Non-pigmented ciliary epithelial cell (primary cell): ENCODE data around the gene CFAP74.

Experiments used
- DNase-seq: peaks from one replicate; pipeline ENCODE4 v3.0.0-alpha.2; 2010; ENCODE audit warnings: low read depth

Gene CFAP74

DNA sequence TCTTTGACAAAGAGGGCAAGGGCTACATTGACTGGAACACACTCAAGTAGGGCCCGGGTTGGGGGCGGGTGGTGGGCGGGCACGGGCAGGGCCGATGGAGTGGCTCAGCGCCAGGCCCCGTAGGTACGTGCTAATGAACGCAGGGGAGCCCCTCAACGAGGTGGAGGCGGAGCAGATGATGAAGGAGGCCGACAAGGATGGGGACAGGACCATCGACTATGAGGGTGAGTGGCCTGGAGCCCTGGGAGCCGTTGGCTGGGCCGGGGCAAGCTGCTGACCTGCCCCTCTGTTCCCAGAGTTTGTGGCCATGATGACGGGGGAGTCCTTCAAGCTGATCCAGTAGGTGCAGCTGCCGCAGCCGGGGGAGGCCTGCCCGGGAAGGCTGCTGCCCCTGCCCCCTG, 86.7 kb downstream of the CFAP74 start:
- no peak for DNase-seq

DNA sequence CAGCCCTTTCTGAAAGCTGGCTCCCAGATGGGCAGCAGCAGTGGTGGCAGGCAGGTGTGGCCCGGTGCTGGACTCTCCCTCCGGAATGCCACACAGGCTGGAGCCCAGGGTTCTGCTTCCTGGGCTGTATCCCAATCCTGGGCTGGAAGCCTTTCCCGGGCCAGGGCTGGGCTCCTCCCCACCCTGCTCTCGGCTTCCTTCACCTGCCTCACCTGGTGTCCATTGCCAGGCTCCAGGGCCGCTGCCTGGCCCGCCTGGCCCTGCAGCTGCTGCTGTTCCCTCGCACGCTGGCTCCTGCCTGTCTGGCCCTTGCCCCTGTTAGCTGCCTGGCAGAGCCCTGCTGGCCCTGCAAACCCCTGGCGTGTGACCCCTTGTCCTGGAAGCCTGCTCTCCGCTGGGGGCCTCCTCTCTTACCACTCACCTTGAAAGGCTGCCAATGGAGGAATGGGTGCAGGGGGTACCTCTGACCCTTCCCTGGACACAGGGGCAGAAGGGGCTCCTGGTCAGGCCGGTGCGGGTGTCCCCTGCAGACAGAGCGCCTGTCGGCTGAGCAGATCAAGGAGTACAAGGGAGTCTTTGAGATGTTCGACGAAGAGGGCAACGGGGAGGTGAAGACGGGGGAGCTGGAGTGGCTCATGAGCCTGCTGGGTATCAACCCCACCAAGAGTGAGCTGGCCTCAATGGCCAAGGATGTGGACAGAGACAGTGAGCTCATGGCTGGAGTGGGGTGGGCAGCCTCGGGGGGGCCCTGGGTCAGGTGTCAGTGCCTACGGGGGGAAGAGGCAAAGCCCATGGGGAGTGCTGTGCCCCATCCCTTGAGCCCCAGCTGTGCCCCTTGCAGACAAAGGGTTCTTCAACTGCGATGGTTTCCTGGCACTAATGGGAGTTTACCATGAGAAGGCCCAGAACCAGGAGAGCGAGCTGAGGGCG, 87.4 kb downstream of the CFAP74 start:
- DNase-seq: no peak

DNA sequence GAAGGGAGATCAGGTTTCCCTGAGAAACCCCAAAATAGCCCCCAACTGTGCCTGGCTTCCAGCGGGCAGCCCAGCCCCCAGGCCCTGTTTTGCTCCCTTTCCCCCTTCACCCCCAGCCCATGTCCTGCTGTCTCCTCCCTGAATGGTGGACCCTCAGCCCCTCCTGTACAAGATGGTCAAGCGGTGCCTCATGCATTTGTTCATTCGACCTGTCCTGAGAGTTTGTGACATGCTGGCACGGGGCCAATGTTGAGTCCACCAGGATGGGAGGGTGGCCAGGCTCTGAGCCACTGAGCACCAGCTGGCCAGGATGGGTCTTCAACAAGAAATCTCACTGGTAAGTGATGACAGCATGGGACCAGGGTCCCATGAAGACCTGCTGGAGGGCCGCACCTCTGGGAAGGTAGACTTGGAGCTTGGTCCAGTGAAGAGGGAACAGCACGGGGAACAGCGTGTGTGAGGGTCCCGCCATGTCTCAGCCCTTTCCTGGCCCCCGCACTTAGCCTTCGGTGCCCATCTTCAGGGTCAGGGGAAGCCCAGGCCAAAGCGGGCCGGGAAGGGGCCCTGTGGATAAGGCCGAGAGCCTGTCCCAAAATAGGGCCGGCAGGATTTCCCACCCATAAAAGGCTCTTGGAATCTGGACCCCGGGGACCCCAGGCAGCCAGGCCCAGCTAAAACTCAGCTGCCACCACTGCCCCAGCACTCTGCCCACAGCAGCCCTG, 88.5 kb downstream of the CFAP74 start, which contains the start of gene CALML6:
CALML6 (plus strand) TSS at position 290 of the 722 bp plus-strand sequence; CDS start at position 311, 21 bp downstream.
- DNase-seq: no peak

DNA sequence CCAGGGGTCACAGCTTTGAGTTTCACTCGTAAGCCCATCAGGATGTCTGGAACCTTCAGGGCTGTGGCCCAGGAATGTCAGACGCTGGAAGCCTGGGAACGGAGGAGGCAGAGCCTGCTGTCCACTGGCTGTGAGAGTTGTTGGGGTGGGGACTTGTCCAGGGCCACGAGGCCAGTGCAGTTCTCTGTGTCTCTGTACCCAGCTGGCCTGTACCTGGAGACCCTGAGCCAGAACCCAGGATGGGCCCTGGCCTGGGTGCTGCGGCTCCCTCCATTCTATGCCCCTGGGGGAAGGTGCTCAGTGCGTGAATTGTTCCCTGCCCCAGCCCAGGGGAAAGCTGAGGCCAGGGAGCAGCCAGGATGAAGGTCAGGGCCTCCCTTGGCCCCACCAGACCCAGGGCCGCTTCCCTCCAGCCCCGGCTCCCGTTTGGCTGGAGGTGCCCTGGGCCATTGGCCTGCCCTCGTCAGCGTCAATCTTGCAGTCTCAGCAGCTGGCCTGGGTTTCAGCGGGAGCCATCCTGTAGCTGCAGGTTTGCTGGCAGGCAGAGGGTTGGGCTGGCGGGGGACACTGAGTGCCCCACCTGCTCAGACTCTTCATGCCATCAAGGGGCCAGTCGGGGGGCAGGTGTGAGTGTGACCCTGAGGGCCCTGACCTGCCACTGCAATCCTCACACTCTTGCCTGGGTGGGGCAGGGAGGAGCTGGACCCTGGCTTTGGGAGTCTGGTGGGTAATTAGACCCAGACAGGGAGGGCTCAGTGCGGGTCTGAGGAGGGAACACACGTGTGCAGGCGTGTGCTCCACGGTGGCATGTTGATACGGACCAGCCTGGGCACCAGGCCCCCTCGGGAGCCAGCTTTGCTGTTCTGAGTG, 89.2 kb downstream of the CFAP74 start:
- no peak for DNase-seq

DNA sequence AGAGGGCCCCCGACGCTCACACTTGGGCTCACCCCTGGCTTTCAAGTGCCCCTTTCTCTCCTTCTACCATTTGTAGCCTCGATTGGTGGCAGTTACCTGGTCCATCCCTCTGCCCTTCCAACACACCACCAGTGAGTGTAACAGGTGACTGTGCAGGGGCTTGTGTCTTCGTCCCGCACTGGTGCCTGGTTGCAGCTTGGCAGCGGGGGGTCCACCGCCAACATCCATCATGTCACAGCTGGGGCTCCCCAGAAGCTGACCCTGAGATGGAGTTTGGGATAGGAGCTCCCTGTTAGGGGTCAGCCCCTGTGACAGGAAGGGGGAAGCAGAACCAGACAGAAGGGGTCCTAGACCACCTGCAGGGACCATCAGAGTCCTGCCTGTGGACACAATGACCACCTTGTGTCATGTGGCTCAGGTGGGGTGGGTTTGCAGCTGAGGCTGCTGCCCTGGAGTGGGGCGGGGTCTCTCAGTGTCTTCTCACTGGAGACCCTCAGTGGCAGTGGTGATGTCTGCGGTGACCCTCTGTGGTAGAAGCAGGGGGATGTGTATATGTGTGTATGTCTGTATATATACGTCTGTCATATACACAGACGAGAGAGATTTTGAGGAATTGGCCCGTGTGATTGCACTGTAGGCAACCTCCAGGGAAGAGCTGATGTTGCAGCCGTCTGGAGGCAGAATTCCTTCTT, 92.1 kb downstream of the CFAP74 start:
- DNase-seq: no peak

DNA sequence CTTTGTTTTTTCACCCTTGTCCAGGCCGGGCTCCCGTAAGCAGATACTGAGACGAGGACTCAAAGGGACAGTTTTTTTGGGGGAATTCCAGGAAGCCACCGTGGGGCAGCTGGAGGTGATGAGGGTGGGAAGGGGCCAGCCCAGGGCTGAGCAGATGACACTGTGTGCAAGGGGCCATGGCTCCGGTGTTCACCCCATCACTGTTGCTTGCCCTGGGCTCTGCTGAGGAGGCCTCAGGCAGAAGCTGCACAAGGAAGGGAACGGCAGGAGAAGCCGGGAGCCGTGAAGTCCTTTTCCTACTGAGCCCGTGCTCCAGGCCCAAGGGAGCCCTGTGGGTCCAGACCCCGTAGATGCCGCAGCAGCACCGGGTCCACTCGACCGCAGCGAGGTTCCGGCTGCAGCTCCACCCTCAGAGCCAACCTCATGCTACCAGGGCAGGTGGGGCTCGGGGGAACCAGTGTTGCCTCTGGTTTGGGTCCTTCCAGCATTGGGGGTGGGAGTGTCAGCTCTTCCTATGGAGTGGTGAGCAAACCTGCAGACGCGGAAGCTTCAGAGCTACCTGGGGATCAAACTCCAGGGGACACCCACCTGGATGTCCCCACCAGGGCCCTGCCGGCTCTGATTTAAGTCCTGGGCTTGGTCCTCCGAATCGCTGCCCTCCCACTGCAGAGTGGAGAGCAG, 92.8 kb downstream of the CFAP74 start:
- DNase-seq: no peak

DNA sequence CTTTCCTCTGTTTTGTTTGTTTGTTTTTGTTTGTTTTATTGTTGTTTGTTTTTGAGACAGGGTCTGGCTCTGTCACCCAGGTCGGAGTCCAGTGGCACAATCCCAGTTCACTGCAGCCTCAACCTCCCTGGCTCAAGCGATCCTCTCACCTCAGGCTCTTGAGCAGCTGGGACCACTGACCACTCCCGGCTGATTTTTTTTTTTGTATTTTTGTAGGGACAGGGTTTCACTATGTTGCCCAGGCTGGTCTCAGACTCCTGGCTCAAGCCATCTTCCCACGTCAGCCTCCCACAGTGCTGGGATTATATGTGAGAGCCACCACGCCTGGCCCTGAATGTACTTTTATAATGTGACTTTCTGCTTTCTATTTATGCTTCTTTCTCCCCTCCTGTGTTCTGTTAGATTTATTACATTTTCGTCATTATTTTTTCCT, 93.5 kb downstream of the CFAP74 start:
- no peak for DNase-seq

DNA sequence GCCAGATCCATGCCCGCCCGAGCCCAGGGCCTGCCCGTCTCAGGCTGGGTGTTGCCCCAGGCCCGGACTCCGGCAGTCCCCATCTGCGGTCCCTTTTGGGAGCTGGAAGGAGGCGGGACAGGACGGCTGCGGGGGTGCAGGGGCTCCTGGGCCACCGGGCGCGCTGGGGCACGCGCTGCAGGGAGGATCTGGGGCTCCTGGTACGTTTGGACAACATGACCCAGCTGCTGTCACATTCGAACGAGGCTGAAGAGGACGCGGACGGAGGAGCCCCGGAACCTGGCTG, 95.1 kb downstream of the CFAP74 start:
- no peak for DNase-seq

DNA sequence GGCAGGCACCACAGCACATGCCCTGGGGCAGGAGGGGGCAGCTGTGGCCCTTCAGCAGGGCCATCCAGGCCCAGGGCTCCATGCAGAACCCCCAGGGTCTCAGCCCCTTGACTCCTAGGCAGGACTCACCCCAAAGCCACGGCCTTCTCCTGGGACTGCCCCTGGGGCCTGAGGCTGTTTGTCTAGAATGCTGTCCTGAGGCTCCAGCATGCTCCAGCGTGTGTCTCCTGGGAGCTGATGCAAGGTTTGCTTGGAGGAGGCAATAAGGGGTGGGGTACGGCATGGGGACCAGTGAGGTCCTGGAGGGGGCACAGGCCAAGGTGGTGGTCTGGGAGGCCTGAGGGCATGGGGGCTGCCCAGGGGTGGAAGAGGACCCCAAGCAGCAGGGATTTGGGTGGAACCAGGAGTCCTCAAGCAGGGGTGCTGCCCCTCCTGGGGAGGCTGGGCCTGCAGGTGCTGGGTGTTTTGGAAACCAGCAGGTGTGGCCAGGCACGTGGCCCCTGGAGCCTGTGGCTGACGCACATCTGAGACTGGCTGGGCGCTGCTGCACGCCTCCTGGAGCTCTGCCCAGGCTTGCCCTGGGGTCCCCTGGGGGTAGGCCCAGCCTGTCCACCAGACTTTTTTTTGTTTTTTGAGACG, 96.4 kb downstream of the CFAP74 start:
- no peak for DNase-seq

DNA sequence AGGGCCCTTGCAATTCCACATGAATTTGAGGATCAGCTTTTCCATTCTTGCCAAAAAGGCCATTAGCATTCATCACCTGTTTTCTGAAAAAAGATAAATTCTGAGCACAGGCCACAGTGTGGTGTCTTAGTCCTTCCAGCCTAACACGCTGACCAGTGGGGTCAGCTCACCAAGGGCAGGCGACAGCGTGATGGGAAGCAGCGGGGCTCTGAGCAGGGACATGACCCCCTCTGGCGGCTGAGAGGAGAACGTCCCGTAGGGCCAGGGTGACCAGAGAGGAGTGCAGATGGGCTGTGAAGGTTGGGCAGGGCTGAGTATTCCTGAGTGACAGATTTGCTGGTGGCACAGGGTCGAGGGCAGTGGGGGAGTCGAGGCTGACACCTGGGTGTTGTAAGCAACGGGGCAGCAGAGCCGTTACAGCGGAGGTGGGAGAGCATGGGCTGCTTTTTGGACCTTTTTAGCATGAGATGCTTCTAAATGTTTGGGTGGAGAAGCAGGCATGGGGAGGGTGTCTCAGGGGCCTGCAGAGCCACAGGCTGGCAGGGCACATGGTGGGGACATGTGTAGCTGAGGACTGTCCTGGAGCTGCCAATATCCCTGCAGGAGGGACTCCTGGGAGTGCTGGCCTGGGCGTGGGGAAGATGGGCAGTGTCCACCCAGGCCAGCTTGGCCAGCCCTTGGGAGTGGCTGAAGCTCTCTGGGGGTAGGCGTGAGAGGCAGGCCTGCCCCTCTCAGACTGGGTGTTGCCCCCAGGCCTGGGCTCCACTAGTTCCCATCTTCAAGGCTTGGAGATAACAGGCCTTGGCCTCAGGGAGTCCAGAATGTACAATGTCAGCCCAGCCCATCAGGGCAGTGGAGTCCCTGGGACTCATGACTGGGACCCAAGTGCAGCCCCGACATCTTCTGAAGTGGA, 97.1 kb downstream of the CFAP74 start:
- peak; percentile 28 for DNase-seq

DNA sequence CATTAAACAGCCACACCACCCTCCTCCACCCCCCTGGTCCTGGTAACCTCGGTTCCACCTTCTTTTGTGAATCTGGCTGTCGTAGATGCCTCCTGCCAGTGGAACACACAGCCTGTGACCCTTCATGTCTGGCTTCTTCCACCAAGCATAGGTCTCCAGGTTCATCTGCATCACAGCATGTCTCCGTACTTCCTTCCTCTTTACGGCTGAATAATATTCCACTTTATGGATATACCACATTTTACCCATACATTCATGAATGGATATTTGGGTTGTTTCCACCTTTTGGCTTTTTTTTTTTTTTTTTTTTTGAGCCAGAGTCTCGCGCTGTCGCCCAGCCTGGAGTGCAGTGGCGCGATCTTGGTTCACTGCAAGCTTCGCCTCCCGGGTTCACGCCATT, 100.4 kb downstream of the CFAP74 start:
- no peak for DNase-seq

DNA sequence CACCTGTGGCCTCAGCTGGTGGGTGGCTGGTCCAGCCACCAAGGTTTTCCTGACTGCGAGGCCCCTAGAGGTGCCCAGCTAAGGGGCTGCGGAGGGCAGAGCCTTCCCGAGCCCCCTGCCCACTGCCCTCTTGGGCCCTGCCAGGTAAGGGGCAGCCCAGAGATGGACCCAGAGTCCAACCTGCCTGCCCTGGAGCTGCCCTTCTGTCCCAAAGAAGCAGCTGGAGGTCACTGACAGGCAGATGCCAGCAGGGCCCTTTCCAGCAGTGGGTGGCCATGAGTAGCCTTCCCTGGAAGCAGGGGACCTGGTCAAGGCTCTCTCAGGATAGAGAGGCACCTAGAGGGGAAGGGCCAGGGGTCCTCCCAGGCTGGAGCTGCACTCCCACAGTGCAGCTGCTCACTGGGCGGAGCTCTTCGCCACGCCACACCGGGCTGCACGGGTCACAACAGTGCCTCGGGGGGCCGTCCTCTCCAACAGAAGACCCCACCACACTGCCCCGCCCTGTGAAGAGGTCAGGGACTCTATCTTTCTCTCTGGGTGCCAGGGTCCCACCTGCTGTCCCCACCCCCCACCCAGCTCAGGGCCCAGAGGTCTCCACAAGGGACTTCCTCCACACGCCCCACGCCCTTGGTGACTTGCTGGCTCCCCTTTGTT, 101.8 kb downstream of the CFAP74 start:
- no peak for DNase-seq

DNA sequence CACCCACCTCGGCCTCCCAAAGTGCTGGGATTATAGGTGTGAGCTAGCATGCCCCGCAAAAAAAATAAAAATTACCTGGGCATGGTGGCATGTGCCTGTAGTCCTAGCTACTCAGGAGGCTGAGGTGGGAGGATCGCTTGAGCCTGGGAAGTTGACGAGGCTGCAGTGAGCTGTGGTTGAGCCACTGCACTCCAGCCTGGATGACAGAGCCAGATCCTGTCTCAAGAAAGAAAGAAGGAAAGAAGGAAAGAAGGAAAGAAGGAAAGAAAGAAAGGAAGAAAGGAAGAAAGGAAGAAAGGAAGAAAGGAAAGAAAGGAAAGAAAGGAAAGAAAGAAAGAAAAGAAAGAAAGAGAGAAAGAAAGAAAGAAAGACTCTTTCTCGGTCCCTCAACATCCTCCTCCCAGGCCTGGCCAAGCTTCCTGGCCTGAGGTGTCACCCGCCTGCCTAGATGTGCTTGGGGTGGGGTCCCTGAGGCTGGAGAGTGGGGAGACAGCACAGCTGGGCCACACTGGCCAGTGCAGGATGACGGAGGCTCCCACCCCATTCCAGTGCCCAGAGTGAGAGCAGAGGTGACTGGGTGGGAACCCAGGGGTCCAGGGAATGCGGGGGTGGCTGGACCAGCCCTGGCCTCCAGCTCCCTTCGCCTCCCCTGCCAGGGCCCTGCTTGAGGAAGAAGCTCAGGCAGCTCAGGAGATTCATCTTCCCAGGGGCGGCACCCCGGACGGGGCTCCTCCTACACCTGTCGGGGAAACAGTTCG, 102.5 kb downstream of the CFAP74 start:
- DNase-seq: no peak

DNA sequence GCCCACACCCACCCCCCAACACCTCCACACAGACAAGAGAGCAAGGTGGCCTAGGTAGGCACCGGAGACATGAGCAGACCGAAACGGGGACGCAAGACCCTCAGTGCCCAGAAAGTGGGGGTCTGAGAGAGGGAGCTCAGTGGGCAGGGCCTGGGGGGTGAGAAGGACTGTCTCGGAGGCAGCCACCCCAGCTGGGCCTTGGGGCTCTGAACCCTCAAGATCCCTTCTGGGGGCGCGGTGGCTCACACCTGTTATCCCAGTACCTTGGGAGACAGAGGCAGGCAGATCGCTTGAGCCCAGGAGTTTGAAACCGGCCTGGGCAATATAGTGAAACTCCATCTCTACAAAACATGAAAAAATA, 103.6 kb downstream of the CFAP74 start:
- DNase-seq: no peak

DNA sequence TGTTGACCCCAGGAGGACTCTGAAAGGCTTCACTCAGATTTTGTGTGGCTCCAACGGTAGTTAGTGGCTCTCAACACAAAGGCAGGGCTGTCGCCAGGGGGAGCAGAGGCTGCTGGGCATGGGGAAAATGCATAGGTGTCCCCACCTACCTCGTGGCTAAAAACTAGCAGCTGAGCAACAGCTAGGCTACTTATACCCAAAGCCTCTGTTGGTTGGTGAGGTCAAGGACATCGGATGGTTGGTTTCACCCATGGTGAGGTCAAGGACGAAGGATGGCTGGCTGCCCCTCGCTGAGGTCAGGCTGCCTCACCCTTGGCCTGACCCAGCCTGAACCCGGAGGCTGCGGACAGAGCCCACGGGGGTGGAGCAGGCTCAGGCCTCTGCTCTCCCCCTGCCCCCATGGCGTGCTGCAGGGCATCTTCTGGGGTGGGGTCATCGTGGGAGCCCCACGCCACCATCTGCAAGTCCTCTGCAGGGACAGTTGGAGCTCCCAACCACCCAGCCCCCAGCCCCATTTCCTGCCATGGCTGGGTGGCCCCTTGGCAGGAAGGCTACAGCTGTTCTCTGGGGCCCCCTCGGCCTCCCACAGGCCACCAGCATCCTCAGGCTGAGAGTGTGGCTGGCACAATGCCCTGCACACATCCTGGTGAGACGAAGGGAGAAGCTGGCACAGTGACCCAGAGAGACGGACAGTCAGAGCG, 104.2 kb downstream of the CFAP74 start:
- no peak for DNase-seq

DNA sequence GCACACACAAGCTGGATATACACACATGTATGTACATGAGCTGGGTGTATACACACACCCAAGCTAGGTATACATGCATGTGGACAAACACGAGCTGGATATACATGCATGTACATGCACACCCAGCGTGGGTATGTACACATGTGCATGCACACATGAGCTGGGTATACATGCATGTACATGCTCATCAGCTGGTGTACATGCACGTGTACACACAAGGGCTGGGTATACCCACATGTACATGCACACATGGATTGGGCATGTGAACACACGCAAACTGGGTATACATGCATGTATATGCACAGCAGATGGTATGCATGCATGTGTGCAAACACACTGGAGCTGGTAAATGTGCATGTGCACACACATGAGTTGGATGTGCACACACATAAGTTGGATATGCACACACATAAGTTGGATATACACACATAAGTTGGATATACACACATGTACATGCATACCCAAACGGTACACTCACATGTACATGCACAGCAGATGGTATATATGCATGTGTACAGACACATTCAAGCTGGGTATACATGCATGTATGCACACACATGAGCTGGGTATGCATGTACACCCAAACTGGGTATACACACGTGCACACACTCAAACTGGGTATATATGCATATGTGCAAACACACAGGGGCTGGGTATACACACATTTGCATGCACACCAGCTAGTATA, 105.2 kb downstream of the CFAP74 start:
- no peak for DNase-seq
